H1 (cell line): ENCODE measurements around the gene LPCAT1. TPM values are rescaled to one million over a fixed set of nuclear protein-coding genes. Genes with fewer than 3 reads are reported as not detected.

Source experiments
- ATF2 ChIP-seq: IDR thresholded peaks from 2 replicates; pipeline ENCODE4 v1.6.1; 2012; ENCODE audit warnings: low read length, inconsistent platforms
- BCL11A ChIP-seq, 2 experiments: IDR thresholded peaks; one replicate each; pipeline ENCODE4 v1.6.1; 2011; ENCODE audit warnings: low read depth in 2 of 2, low read length in 2 of 2, mild to moderate bottlenecking in 2 of 2
- BRCA1 ChIP-seq: IDR thresholded peaks from 2 replicates; pipeline ENCODE4 v1.6.1; 2012; ENCODE audit warnings: low read depth, low read length, improper control_type of control experiment
- CBX8 ChIP-seq: fragments of 300-800, 300-1000 bp; sonication (generic); IDR thresholded peaks from 2 replicates; pipeline ENCODE4 v1.7.1; 2016; ENCODE audit warnings: low read depth, low read length, borderline replicate concordance
- CHD1 ChIP-seq: IDR thresholded peaks from 2 replicates; pipeline ENCODE4 v1.6.1; 2012; ENCODE audit warnings: low read depth, low read length, improper control_type of control experiment
- CHD2 ChIP-seq: IDR thresholded peaks from 2 replicates; pipeline ENCODE4 v1.6.1; 2012; ENCODE audit warnings: low read length, improper control_type of control experiment
- KDM4A ChIP-seq: IDR thresholded peaks from one replicate; pipeline ENCODE4 v1.7.1; 2012; ENCODE audit warnings: low read depth, mild to moderate bottlenecking, moderate library complexity, low read length, inconsistent platforms; ENCODE audit not compliant: severe bottlenecking
- KDM5A ChIP-seq: fragments of 200-600 bp; IDR thresholded peaks from 2 replicates; pipeline ENCODE4 v1.7.1; 2012; ENCODE audit warnings: mild to moderate bottlenecking, low read length, inconsistent platforms, mixed read lengths
- SP4 ChIP-seq: IDR thresholded peaks from 2 replicates; pipeline ENCODE4 v1.6.1; 2012; ENCODE audit warnings: low read length, inconsistent platforms
- SUZ12 ChIP-seq: fragments of 200-600 bp; sonication (generic); IDR thresholded peaks from 2 replicates; pipeline ENCODE4 v1.6.1; 2012; ENCODE audit warnings: mild to moderate bottlenecking, inconsistent platforms, low read length, moderate library complexity, mixed read lengths
- polyA plus RNA-seq, 7 experiments: library from polyadenylated mRNA; depleted of rRNA in 3 of 7; stranded (reverse) in 5 of 7; unstranded in 2 of 7; fragments of >200 nt in 5 of 7; fragments of 200-250 nt in 2 of 7; gene quantifications; 1 replicate in 5 of 7; 2 replicates in 1 of 7; 4 replicates in 1 of 7; pipeline versions ENCODE4 v1.2.1 to v1.2.3, GENCODE V29; 2011 to 2013; ENCODE audit warnings: missing spikeins in 2 of 7, mixed read lengths in 2 of 7
- total RNA-seq: library from RNA; stranded (reverse); fragmentation: NEBNext Ultra II Directional; extraction: Animal tissue kit (Norgen Biotek cat#: 25700); gene quantifications from 2 replicates; pipeline ENCODE4 v1.2.1, GENCODE V29; 2021

LPCAT1 gene
- total and polyA plus RNA-seq, 2 of the 8 experiments (the other 6 are each of a cell fraction or from before 2014, with no cell fraction given): 107 to 260 TPM

GRCh38 chr5:1445689-1446601, 77.8 kb downstream of the LPCAT1 start (continued):
- TF ChIP-seq KDM4A (peak; percentile 87), CHD2 (no peak), CHD1 (no peak), BRCA1 (no peak), CBX8 (no peak), SP4 (no peak), ATF2 (no peak), BCL11A (IDR thresholded peaks at IDR 0.05; ENCODE audit: low read depth in 2 of 2, low read length in 2 of 2) (no peak), SUZ12 (peak; percentile 73), KDM5A (no peak)
